ENCODE data around the gene APOBEC3B. TPM values are rescaled to one million over a fixed set of nuclear protein-coding genes. Genes with fewer than 3 reads are reported as not detected.
A peak's percentile ranks its signal among the peaks of the same experiment; 100 is the strongest.
"Not testable (repeated sequence)": the region's sequence is repeated elsewhere in the genome, so short reads cannot be mapped to it uniquely, and the experiment has no call there.

Gene APOBEC3B
- polyA plus RNA-seq, 6 donors from 2014 or later, result 0.44 to 1.5 (median 0.56) TPM; not detected in 1

GRCh38 chr22:38977289-38977688, 4.9 kb upstream of the APOBEC3B start:
- not testable (repeated sequence) for H3K9me3 Mint-ChIP-seq; ATAC-seq (ENCODE audit: low read depth in 2 of 2); H3K27ac Mint-ChIP-seq

GRCh38 chr22:38980587-38980986, 1.6 kb upstream of the APOBEC3B start:
- peak overlapping the region in 4 of 8 donors; percentile 20 to 47 (median 36) for H3K4me3 Mint-ChIP-seq
- not testable (repeated sequence) for H3K36me3 Mint-ChIP-seq; H3K27me3 Mint-ChIP-seq; H3K27ac Mint-ChIP-seq; ATAC-seq (ENCODE audit: low read depth in 2 of 2); DNase-seq
- H3K4me1 Mint-ChIP-seq, result peaks cover 12 to 33% (median 20%) of the 10 kb centered on the region in 3 donors
- H3K9me3 Mint-ChIP-seq, result peaks cover 0 to 12% (median 4%) of the 10 kb centered on the region in 7 donors

More at GRCh38 chr22:38977289-38977688, 4.9 kb upstream of the APOBEC3B start:
- H3K36me3 Mint-ChIP-seq, DNase-seq, H3K27me3 Mint-ChIP-seq, H3K4me3 Mint-ChIP-seq: not testable (repeated sequence)
- H3K4me1 Mint-ChIP-seq, result peaks cover 11 to 14% (median 11%) of the 10 kb centered on the region in 3 donors

GRCh38 chr22:38981005-38981991, 849 bp upstream of the APOBEC3B start:
- ATAC-seq (ENCODE audit: low read depth in 2 of 2) (peak; percentile 5 to 15), DNase-seq (no peak)
- Mint-ChIP-seq H3K27me3 (no peaks in the 10 kb centered on the region), H3K4me1 (peaks cover 12 to 39% (median 26%) of the 10 kb centered on the region in 3 donors), H3K36me3 (no peaks in the 10 kb centered on the region), H3K4me3 (peak overlapping the region; percentile 87 to 99 (median 94)), H3K27ac (peak overlapping the region in 3 of 6 donors; percentile 81 to 96 (median 87)), H3K9me3 (peaks cover 0 to 12% (median 4%) of the 10 kb centered on the region in 7 donors)

- DNase-seq, result no peak
- H3K9me3 Mint-ChIP-seq, result peaks cover 0 to 12% (median 4%) of the 10 kb centered on the region in 7 donors
- peak overlapping the region in 2 of 6 donors; percentile 54 to 81 for H3K27ac Mint-ChIP-seq
- no peak for ATAC-seq (ENCODE audit: low read depth in 2 of 2)
- peak overlapping the region in 3 of 8 donors; percentile 12 to 80 (median 15) for H3K4me3 Mint-ChIP-seq
- H3K27me3 Mint-ChIP-seq, result no peaks in the 10 kb centered on the region
- H3K4me1 Mint-ChIP-seq, result peaks cover 12 to 41% (median 26%) of the 10 kb centered on the region in 3 donors
- H3K36me3 Mint-ChIP-seq, result no peaks in the 10 kb centered on the region
Measured at GRCh38 chr22:38984224-38984623, 2.1 kb downstream of the APOBEC3B start.

GRCh38 chr22:38984784-38985757, 2.9 kb downstream of the APOBEC3B start:
- Mint-ChIP-seq H3K4me3 (peak overlapping the region in 6 of 8 donors; percentile 33 to 80 (median 59)), H3K27ac (peak overlapping the region; percentile 44 to 98 (median 86)), H3K9me3 (peaks cover 0 to 12% (median 4%) of the 10 kb centered on the region in 7 donors), H3K4me1 (peaks cover 12 to 41% (median 26%) of the 10 kb centered on the region in 3 donors)
- H3K27me3 Mint-ChIP-seq, H3K36me3 Mint-ChIP-seq: not testable (repeated sequence)
- ATAC-seq (ENCODE audit: low read depth in 2 of 2) (peak; percentile 46 to 55), DNase-seq (peak; percentile 36)

- no peak for DNase-seq
- Mint-ChIP-seq H3K4me3 (no peak overlapping the region), H3K4me1 (peaks cover 8 to 36% (median 21%) of the 10 kb centered on the region in 3 donors), H3K27ac (peak overlapping the region in 2 of 6 donors; percentile 81 to 87), H3K36me3 (no peaks in the 10 kb centered on the region), H3K27me3 (no peaks in the 10 kb centered on the region), H3K9me3 (peaks cover 0 to 12% (median 4%) of the 10 kb centered on the region in 7 donors)
- no peak for ATAC-seq (ENCODE audit: low read depth in 2 of 2)
Measured at GRCh38 chr22:38986629-38987028, 4.5 kb downstream of the APOBEC3B start.

GRCh38 chr22:38987171-38987895, 5.2 kb downstream of the APOBEC3B start:
- ATAC-seq (ENCODE audit: low read depth in 2 of 2), result no peak
- Mint-ChIP-seq H3K4me3 (no peak overlapping the region), H3K9me3 (peaks cover 0 to 12% (median 4%) of the 10 kb centered on the region in 7 donors), H3K27ac (peak overlapping the region in 1 of 6 donors; percentile 25), H3K27me3 (no peaks in the 10 kb centered on the region), H3K4me1 (peaks cover under 1 to 28% (median 14%) of the 10 kb centered on the region in 3 donors), H3K36me3 (no peaks in the 10 kb centered on the region)
- no peak for DNase-seq

- Mint-ChIP-seq H3K4me1 (peaks cover 0 to 19% (median 18%) of the 10 kb centered on the region in 3 donors), H3K27ac (no peak overlapping the region)
- DNase-seq, result no peak
Measured at GRCh38 chr22:38989466-38989865, 7.3 kb downstream of the APOBEC3B start.

GRCh38 chr22:38992871-38993371, 10.8 kb downstream of the APOBEC3B start:
- DNase-seq; ATAC-seq (ENCODE audit: low read depth in 2 of 2); H3K9me3 Mint-ChIP-seq; H3K4me3 Mint-ChIP-seq; H3K4me1 Mint-ChIP-seq; H3K27ac Mint-ChIP-seq; H3K36me3 Mint-ChIP-seq: not testable (repeated sequence)
- peaks cover 8 to 37% (median 23%) of the 10 kb centered on the region in 3 donors for H3K27me3 Mint-ChIP-seq

More at GRCh38 chr22:38989466-38989865, 7.3 kb downstream of the APOBEC3B start:
- Mint-ChIP-seq H3K27me3 (peaks cover 8 to 15% (median 14%) of the 10 kb centered on the region in 3 donors), H3K36me3 (no peaks in the 10 kb centered on the region), H3K4me3 (no peak overlapping the region), H3K9me3 (peaks cover 0 to 6% (median 0%) of the 10 kb centered on the region in 7 donors)
- no peak for ATAC-seq (ENCODE audit: low read depth in 2 of 2)

GRCh38 chr22:38996105-38996504, 14.0 kb downstream of the APOBEC3B start:
- Mint-ChIP-seq H3K4me1 (peaks cover 0 to 8% (median 0%) of the 10 kb centered on the region in 3 donors), H3K36me3 (peaks cover 0 to 6% of the 10 kb centered on the region in 2 donors), H3K27me3 (peaks cover 8 to 50% (median 25%) of the 10 kb centered on the region in 3 donors), H3K9me3 (peaks cover 0 to 9% (median 6%) of the 10 kb centered on the region in 7 donors), H3K27ac (peak overlapping the region in 1 of 6 donors; percentile 62), H3K4me3 (no peak overlapping the region)
- ATAC-seq (ENCODE audit: low read depth in 2 of 2) (no peak), DNase-seq (no peak)

GRCh38 chr22:38997518-38997917, 15.4 kb downstream of the APOBEC3B start:
- peaks cover 0 to 8% (median 5%) of the 10 kb centered on the region in 3 donors for H3K4me1 Mint-ChIP-seq
- H3K27me3 Mint-ChIP-seq, result peaks cover 8 to 50% (median 25%) of the 10 kb centered on the region in 3 donors
- H3K9me3 Mint-ChIP-seq, result peaks cover 0 to 9% (median 6%) of the 10 kb centered on the region in 7 donors
- DNase-seq, result no peak
- ATAC-seq (ENCODE audit: low read depth in 2 of 2), result no peak
- H3K4me3 Mint-ChIP-seq, result no peak overlapping the region
- H3K27ac Mint-ChIP-seq, result no peak overlapping the region
- peaks cover 0 to 6% of the 10 kb centered on the region in 2 donors for H3K36me3 Mint-ChIP-seq

GRCh38 chr22:39003165-39003638, 21.1 kb downstream of the APOBEC3B start:
- H3K9me3 Mint-ChIP-seq, result peaks cover 0 to 6% (median 2%) of the 10 kb centered on the region in 7 donors
- peak overlapping the region in 2 of 6 donors; percentile 22 to 42 for H3K27ac Mint-ChIP-seq
- DNase-seq (peak; percentile 60), ATAC-seq (ENCODE audit: low read depth in 2 of 2) (peak; percentile 86 to 87)
- peaks cover 14 to 21% (median 16%) of the 10 kb centered on the region in 3 donors for H3K4me1 Mint-ChIP-seq
- peaks cover 0 to under 1% of the 10 kb centered on the region in 2 donors for H3K36me3 Mint-ChIP-seq
- peaks cover 0 to 13% (median 0%) of the 10 kb centered on the region in 3 donors for H3K27me3 Mint-ChIP-seq
- H3K4me3 Mint-ChIP-seq, result peak overlapping the region in 2 of 8 donors; percentile 3 to 59
